CD14-positive monocyte (primary cell): Measurements from ENCODE around the gene TERT. TPM values are rescaled to one million over a fixed set of nuclear protein-coding genes. Genes with fewer than 3 reads are reported as not detected.

Experiments used
- DNase-seq, 3 donors: peaks; one replicate each; pipeline ENCODE4 v3.0.0-alpha.2; 2011 to 2022
- H2AFZ ChIP-seq: 2 replicates; pipeline ENCODE4 v1.6.0; 2012; ENCODE audit warnings: mild to moderate bottlenecking, low read depth, low read length, inconsistent platforms; ENCODE audit not compliant: insufficient read depth, poor library complexity, severe bottlenecking
- H3K27ac ChIP-seq, 2 donors: 1 replicate in 1 of 2; 2 replicates in 1 of 2; pipeline ENCODE4 v1.5.1; 2012 to 2013; ENCODE audit warnings: low read length in 2 of 2, control low read depth in 1 of 2, inconsistent platforms in 1 of 2, low read depth in 1 of 2, mild to moderate bottlenecking in 1 of 2
- H3K27me3 ChIP-seq, 2 donors: one replicate each; pipeline versions ENCODE4 v1.6.0 to v1.6.1; 2011 to 2013; ENCODE audit warnings: low read length in 2 of 2; ENCODE audit not compliant: control insufficient read depth in 2 of 2, insufficient read depth in 2 of 2
- H3K36me3 ChIP-seq, 2 donors: replicated peaks in 1 of 2; 1 replicate in 1 of 2; 2 replicates in 1 of 2; pipeline versions ENCODE4 v1.5.1 to v1.6.1; 2012 to 2013; ENCODE audit warnings: low read length in 2 of 2, control low read depth in 1 of 2, inconsistent platforms in 1 of 2, mild to moderate bottlenecking in 1 of 2; ENCODE audit not compliant: insufficient read depth in 2 of 2, control insufficient read depth in 1 of 2
- H3K4me1 ChIP-seq, 2 donors: 1 replicate in 1 of 2; 2 replicates in 1 of 2; pipeline versions ENCODE4 v1.5.1 to v1.6.1; 2012 to 2013; ENCODE audit warnings: low read length in 2 of 2, control low read depth in 1 of 2, inconsistent platforms in 1 of 2, mild to moderate bottlenecking in 1 of 2, moderate library complexity in 1 of 2; ENCODE audit not compliant: insufficient read depth in 2 of 2, control insufficient read depth in 1 of 2
- H3K4me2 ChIP-seq: replicated peaks from 2 replicates; pipeline ENCODE3; 2012; ENCODE audit warnings: low read length, moderate library complexity, mild to moderate bottlenecking; ENCODE audit not compliant: poor library complexity, severe bottlenecking; ENCODE audit errors: extremely low read depth
- H3K4me3 ChIP-seq, 3 experiments: fragments of 200-600 bp in 1 of 3; sonication (generic) in 1 of 3; replicated peaks in 1 of 3; 1 replicate in 2 of 3; 2 replicates in 1 of 3; pipeline ENCODE4 v1.5.1; 2011 to 2013; ENCODE audit warnings: low read length in 3 of 3, mild to moderate bottlenecking in 3 of 3, control low read depth in 2 of 3, low read depth in 2 of 3, inconsistent platforms in 1 of 3, moderate library complexity in 1 of 3
- H3K79me2 ChIP-seq: 2 replicates; pipeline ENCODE4 v1.6.0; 2012; ENCODE audit warnings: mild to moderate bottlenecking, control low read depth, inconsistent platforms, low read length, moderate library complexity; ENCODE audit not compliant: insufficient read depth
- H3K9ac ChIP-seq: 2 replicates; pipeline ENCODE4 v1.6.0; 2017; ENCODE audit warnings: low read length, mild to moderate bottlenecking; ENCODE audit not compliant: insufficient read depth, poor library complexity, severe bottlenecking
- H3K9me3 ChIP-seq, 2 donors: replicated peaks in 1 of 2; 1 replicate in 1 of 2; 2 replicates in 1 of 2; pipeline versions ENCODE4 v1.5.1 to v1.6.1; 2012 to 2013; ENCODE audit warnings: low read length in 2 of 2, control low read depth in 1 of 2; ENCODE audit not compliant: control insufficient read depth in 1 of 2, insufficient read depth in 1 of 2
- H4K20me1 ChIP-seq: 2 replicates; pipeline ENCODE4 v1.6.0; 2012; ENCODE audit warnings: mild to moderate bottlenecking, low read length, control low read depth, moderate library complexity; ENCODE audit not compliant: insufficient read depth
- H3K27ac Mint-ChIP-seq, 7 donors: one replicate each; pipeline ENCODE4 v1.8.0; 2020; ENCODE audit warnings: mild to moderate bottlenecking in 7 of 7, mixed read lengths in 7 of 7, moderate library complexity in 6 of 7, inconsistent platforms in 2 of 7
- H3K27me3 Mint-ChIP-seq, 3 donors: one replicate each; pipeline ENCODE4 v1.8.0; 2021 to 2022; ENCODE audit warnings: low read depth in 3 of 3, mild to moderate bottlenecking in 3 of 3, mixed read lengths in 3 of 3, moderate library complexity in 3 of 3, inconsistent platforms in 1 of 3
- H3K36me3 Mint-ChIP-seq, 2 donors: one replicate each; pipeline ENCODE4 v1.8.0; 2020; ENCODE audit warnings: mixed read lengths in 2 of 2, inconsistent platforms in 1 of 2, mild to moderate bottlenecking in 1 of 2
- H3K4me1 Mint-ChIP-seq: one replicate; pipeline ENCODE4 v1.8.0; 2020; ENCODE audit warnings: mild to moderate bottlenecking, mixed read lengths
- H3K4me3 Mint-ChIP-seq, 2 donors: one replicate each; pipeline ENCODE4 v1.8.0; 2020; ENCODE audit warnings: mild to moderate bottlenecking in 2 of 2, mixed read lengths in 2 of 2, moderate library complexity in 1 of 2
- H3K9me3 Mint-ChIP-seq, 7 donors: one replicate each; pipeline ENCODE4 v1.8.0; 2020 to 2022; ENCODE audit warnings: mixed read lengths in 7 of 7, mild to moderate bottlenecking in 6 of 7, moderate library complexity in 6 of 7, inconsistent platforms in 2 of 7
- CTCF ChIP-seq: fragments of 200-600 bp; IDR thresholded peaks from one replicate; pipeline ENCODE4 v1.8.0; 2022; ENCODE audit warnings: antibody characterized with exemption, mild to moderate bottlenecking
- WGBS: methylation state at CpG from one replicate; pipeline ENCODE4 v1.1.5; 2013; ENCODE audit warnings: missing lambda C conversion rate; ENCODE audit not compliant: insufficient coverage; 5-methylcytosine and 5-hydroxymethylcytosine counted together
- intact Hi-C, 2 donors: fragments of 100-400 bp; cut with micrococcal nuclease; formaldehyde crosslinking; loops; one replicate each; pipeline versions ENCODE4 v1.15.0 to v1.15.1; 2023
- polyA plus RNA-seq, 3 donors: library from polyadenylated mRNA; depleted of rRNA in 1 of 3; unstranded in 2 of 3; stranded (reverse) in 1 of 3; fragments of 300-500 nt in 2 of 3; fragments of >200 nt in 1 of 3; fragmentation: Illumina TruSeq in 2 of 3; gene quantifications; 1 replicate in 2 of 3; 2 replicates in 1 of 3; pipeline ENCODE4 v1.2.3, GENCODE V29; 2012 to 2021

The TERT gene
- polyA plus RNA-seq, 3 donors: not detected

GRCh38 chr5:1266791-1267190 is 28.1 kb downstream of the TERT start:
- Mint-ChIP-seq H3K36me3 (no peaks in the 10 kb centered on the region), H3K27ac (no peak overlapping the region)
- no peaks in the 10 kb centered on the region for H3K4me1 ChIP-seq

More at GRCh38 chr5:1266791-1267190, 28.1 kb downstream of the TERT start:
- Mint-ChIP-seq H3K4me1 (no peaks in the 10 kb centered on the region), H3K4me3 (no peak overlapping the region), H3K9me3 (peaks cover 26 to 41% (median 35%) of the 10 kb centered on the region in 7 donors), H3K27me3 (peaks cover 0 to 3% (median 0%) of the 10 kb centered on the region in 3 donors)
- Histone ChIP-seq H3K79me2 (no peaks in the 10 kb centered on the region), H3K27ac (no peak overlapping the region), H3K9ac (no peak overlapping the region), H4K20me1 (no peaks in the 10 kb centered on the region), H3K9me3 (peaks cover 23 to 51% of the 10 kb centered on the region in 2 donors), H3K4me3 (no peak overlapping the region), H3K4me2 (no peak overlapping the region), H3K27me3 (no peaks in the 10 kb centered on the region), H3K36me3 (no peaks in the 10 kb centered on the region), H2AFZ (no peak overlapping the region)
- no peak for TF ChIP-seq CTCF
- DNase-seq: no peak
- 96% methylated on average over 4 of the region's 9 CpGs for WGBS
- intact Hi-C loops: no loop called here
